Activated naive CD8-positive, alpha-beta T cell treated with anti-CD3 and anti-CD28 coated beads, Interleukin-2, amount 50 U/mL, for 16 hours (primary cell): Measurements from ENCODE around the gene CDH26.

ENCODE experiments used
- DNase-seq: peaks from one replicate; pipeline ENCODE4 v3.0.0-alpha.2; 2020; ENCODE audit warnings: low read depth, low spot score

Gene CDH26

DNA sequence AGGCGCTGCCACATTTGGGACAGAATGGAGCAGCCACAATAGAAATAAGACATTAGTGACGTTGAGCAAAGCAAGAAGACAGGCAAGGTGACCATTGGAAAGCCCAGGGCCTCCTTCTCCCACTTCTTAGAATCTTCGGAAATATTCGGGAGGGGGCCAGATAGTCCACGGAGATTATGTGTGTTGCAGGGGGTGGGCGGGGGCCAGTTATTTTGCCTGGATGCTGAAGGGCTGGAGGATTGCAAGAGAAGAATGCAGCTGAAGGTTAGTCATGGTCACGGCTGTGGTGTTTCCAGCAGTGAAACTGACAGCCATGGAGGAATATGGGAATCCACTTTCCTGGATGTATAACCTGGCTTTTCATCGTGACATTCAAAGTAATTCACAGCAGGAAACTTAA, 88.6 kb downstream of the CDH26 start:
- no peak for DNase-seq

GRCh38 chr20:60048634-60049521, 90.7 kb downstream of the CDH26 start:
- DNase-seq: no peak

DNA sequence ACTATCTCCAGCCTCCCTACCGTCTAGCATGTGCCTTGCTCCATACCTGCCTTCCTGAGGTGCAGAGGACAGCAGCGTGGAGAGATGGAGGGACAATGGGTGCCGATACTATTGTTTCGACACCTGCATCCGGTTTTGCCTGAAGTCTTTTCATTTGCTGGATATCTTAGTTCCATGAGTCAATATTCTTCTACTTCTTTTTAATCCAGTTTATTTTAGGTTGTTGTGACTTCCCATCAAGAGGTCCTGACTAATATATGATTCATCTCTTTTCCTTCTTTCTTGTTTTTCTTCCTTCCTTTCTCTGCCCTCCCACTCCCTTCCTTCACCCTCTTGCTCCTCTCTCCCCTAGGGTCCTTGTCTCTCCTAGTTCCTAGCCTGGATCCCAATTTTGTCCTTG, 91.4 kb downstream of the CDH26 start:
- DNase-seq: no peak

DNA sequence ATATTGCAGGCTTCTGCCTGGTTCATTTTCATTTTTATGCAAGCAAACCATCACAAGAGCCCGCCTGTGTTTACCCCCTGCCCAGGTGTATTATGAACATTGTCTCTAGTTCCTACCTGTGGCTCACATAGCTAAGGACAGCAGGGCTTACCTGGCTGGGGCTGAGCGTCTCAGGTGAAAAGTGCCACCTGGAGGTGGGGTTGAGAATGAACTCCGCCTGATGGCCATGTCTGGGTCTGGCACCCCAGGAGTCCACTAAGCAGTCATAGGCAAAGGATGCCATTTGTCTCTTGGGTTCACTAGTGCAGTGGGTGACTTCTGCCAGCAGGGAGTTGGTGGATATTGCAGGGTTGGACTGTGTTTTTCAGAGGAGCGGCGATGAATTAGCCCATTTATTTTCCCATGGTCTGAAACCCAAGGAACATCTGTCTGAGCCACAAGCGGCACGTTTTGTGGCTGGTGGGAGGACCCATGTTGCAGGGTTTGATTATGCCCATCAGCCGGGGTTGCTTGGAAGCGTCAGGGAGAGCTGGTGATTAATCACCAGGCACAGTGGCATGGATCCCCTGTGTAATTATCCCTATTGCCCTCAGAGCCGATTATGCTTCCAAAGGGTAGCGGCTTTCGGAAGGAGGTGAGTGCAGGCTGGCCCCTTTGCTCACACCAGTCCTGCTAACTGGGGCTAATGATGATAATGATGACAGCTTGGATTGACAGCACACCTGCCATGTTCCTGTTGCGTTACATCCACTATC, 92.1 kb downstream of the CDH26 start:
- DNase-seq: no peak

GRCh38 chr20:60051911-60052310, 93.7 kb downstream of the CDH26 start:
- no peak for DNase-seq

DNA sequence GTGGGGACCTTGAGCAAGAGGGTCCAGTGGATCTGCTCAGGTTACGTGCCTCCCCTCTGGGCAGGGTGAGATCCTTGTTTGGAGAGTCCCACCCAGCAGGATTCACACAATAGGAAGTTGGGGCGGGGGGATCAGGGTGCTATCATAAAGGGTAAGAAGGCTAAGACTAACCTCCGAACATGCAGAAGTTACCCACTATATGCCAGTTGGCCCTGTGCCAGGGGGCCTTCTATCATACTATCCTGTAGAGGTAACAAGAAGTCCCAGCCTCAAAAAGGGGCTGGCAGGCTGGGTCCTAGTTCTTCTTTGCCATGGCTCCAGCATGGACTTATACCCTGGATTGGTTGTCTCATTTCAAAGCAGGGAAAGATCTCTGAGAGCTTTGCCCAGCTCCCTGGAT, 94.1 kb downstream of the CDH26 start:
- no peak for DNase-seq

GRCh38 chr20:60053125-60053817, 95.0 kb downstream of the CDH26 start:
- no peak for DNase-seq

DNA sequence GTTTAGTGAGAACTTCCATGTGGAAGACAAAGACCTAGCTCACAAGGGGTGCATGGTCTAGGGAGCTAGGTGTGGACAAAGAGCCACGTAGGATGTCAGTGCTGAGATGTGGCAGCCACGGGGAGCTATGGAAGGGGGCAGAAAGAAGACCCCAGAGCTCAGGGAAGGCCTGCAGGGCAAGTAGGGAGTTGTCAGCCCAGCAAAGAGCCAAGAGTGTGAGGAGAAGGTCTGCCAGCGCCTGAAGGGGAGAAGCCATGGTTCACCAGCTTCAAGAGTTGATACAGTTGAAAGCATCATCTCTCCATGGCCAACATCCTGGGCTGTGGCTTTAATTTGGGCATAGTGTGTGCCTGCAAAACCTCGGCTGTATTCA, 95.6 kb downstream of the CDH26 start:
- DNase-seq: no peak

- no peak for DNase-seq
These were observed 96.8 kb downstream of the CDH26 start for GRCh38 chr20:60054716-60055634.

DNA sequence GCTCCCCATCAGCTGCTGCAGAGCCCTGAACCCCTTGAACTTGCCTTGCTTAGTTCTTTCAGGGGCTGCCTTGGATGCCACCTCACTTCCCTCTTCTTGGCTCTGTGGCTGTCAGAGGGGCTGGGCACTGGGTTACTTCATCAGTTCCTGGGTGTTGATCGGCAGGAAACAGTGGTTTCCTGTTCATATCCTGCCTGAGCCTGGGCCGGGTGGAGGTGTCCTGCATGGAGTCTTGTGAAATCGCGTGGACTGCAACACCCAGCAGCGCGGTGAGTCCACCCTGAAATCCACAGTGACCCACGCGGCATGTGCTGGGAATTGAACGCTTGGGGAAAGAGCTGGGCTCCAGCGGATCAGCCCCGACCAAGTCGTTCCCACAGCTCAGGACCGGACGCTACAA, 97.5 kb downstream of the CDH26 start:
- DNase-seq: no peak

DNA sequence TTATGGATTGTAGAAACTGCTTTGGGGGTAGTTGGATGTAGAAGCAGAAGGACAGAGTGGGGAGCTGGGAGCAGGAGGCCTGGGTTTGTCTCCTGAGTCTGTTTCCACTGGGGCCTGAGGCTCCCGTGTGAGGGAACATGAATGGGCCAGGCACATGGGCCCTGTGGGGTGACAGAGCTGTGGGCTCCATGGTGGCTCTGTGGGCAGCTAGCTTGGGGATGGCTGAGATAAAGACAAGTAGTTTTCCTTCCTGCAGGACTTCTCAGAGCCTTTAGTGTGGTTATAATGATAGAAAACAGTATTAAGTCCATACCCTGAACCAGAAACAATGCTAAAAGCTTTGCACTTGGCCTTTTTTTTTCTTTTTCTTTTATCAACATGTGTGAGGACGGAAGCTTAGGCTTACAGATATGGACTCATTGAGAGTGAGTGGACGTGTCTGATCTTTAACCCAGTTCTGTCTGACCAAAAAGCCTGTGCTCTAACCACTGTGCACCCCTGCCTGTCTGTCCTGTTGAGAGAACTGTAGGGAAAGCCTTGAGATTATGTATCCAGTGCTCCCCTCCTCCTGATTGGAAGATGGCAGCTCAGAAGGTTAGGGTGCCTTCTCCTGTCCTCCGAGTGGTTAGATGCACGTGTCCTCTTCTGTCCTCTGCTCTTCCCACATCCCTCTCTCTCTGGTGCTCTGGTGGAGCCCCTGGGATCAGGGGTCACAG, 98.3 kb downstream of the CDH26 start:
- DNase-seq: no peak

DNA sequence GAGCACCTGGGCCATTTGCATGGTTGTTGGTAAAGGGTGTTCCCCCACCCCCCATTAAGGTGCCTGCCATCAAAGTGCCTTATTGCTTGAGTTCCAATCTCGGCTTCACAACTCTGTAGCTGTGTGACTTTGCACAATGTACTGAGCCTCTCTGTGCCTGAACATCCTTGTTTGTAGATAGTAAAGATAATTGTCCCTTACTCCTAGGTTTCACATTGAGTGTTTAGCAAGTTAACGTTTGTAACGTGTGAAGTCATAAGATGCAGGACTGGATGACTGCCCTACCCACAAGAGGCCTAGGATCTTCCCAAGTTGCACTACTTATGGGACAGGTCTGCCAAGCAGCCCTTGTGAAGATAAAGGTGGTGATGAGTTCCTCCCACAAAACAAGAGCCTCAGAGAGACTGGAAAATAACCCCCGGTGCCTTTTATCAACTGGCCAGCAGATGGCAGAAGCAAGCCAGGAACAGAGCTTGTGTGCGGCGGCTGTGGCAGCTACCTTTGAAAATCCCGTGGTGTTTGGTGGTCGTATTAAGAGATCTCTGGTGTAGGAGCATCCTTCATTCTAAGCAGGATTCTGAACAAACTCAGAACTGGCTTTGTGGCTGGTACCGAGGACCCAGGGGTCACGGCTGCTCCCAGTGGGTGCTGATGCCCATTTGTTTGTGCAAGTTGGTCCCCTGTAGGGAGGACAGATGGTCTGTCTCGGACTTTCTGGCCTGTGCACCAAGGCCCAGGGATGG, 99.1 kb downstream of the CDH26 start:
- peak; percentile 41 for DNase-seq

DNA sequence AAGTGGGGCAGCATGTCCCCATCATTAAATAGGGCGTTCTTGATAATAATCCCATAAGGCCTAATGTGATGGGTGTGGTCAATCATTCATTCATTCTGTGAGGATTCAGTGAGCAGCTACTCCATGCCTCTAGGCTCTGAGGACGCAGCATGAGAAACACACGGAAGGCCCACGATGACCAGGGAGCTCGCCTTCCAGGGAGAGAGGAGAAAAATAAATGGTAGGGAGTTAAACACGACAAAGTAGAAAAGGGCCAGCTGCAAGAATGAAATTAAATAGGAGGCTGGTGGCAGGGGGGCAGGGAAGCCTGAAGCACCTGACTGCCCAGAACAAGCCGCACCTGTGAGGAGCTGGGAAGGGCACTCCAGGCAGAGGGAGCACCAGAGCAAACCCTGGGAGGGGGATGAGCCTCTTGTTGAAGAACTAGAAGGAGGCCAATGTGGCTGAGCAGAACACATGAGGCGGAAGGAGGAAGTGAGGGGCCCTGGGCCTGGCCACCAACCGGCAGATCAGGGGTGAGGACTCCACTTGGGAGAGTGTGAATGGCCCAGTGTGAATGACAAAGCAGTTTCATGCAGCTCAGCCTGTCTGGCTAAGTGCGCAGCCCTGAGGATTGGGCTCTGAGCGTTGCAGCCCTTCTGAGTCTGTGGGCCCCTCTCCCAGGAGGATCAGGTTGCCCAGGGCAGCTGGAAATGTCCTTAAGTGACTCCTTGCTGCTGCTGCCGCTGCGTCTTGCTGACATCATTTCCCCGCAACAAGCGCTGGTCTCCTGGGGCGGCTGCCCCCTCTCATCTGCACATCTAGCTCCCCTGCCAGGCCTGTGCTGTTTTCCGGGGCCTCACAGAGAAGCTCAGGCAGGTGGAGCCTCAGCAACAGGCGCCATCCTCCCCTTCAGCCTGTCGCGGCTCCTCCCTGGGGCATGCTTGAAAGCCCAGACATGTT, 99.9 kb downstream of the CDH26 start:
- DNase-seq: no peak

GRCh38 chr20:60058879-60059278, 100.7 kb downstream of the CDH26 start:
- DNase-seq: no peak

GRCh38 chr20:60060006-60060557, 101.9 kb downstream of the CDH26 start:
- no peak for DNase-seq

DNA sequence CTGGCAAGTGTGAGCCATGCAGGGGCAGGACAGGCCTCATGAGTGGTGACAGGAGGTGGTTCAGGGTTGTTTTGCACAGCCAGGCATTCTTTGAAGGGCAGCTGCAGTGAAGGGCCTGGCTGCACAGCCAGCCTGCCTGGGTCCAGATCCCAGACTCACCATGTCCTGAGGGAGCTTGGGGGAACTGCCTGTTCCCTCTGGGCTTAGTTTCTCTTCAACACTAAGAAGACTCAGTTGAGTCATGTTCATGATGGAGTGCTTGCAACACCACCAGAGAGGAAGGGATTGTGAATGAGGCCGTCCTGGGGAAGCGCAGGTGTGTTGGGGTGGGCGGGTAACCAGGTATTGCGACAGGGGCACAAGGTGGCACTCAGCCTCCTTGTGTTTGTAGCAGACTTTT, 102.4 kb downstream of the CDH26 start:
- DNase-seq: no peak

- no peak for DNase-seq
These were observed 104.3 kb downstream of the CDH26 start for GRCh38 chr20:60062431-60063047.

DNA sequence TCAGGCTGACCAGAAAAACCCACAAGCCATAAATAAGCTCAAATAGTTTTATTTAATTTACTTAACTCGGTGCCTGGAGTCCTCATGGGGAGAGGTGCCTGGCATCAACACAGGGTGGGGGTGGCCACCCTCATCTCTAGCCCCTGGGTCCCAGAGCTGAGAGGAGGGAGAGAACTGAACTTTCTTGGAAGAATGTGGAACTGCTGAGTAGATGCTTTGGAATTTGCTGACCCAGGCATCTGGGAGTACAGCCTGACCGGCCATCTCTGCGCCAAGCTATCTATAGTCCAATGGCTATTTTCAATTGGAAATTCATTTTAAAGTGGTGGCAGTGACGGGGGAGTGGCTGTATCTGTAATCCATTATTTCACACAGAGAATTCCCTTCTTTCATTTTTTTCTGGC, 104.8 kb downstream of the CDH26 start:
- no peak for DNase-seq
